ENCODE measurements around the gene ISM1.

GRCh38 chr20:13228771-13229170, 7.7 kb downstream of the ISM1 start:
- TF ChIP-seq CTCF (IDR thresholded peaks at IDR 0.05) (no peak), EP300 (IDR thresholded peaks at IDR 0.05) (no peak), POLR2A (IDR thresholded peaks at IDR 0.05) (no peak), POLR2AphosphoS5 (IDR thresholded peaks at IDR 0.05) (no peak)

Measured in upper lobe of left lung (tissue), 4 donors.